Tibial nerve (tissue), 4 donors: Measurements from ENCODE around the gene FARP1. TPM values are rescaled to one million over a fixed set of nuclear protein-coding genes. Genes with fewer than 3 reads are reported as not detected.

Source experiments
- DNase-seq, 2 donors: peaks; one replicate each; pipeline ENCODE4 v3.0.0-alpha.2; 2019; ENCODE audit warnings: low spot score in 2 of 2
- H3K27ac ChIP-seq, 4 donors: fragments of 200-600 bp; sonication (generic) in 3 of 4; one replicate each; pipeline ENCODE4 v1.5.1; 2017 to 2019; ENCODE audit warnings: mild to moderate bottlenecking in 1 of 4
- H3K27me3 ChIP-seq, 2 donors: fragments of 200-600 bp; sonication (generic) in 1 of 2; one replicate each; pipeline versions ENCODE4 v1.5.1 to v1.6.0; 2017 to 2019
- H3K36me3 ChIP-seq, 3 donors: fragments of 200-600 bp; sonication (generic); one replicate each; pipeline ENCODE4 v1.5.1; 2018 to 2019
- H3K4me1 ChIP-seq, 4 donors: fragments of 200-600 bp; sonication (generic) in 3 of 4; one replicate each; pipeline ENCODE4 v1.5.1; 2017 to 2019
- H3K4me3 ChIP-seq, 4 donors: fragments of 200-600 bp; sonication (generic) in 3 of 4; one replicate each; pipeline ENCODE4 v1.5.1; 2017 to 2019; ENCODE audit warnings: mild to moderate bottlenecking in 1 of 4, moderate library complexity in 1 of 4
- H3K9me3 ChIP-seq, 4 donors: fragments of 200-600 bp; sonication (generic) in 3 of 4; one replicate each; pipeline ENCODE4 v1.5.1; 2017 to 2019
- EP300 ChIP-seq, 2 donors: sonication (generic); formaldehyde crosslinking; IDR thresholded peaks; one replicate each; pipeline ENCODE4 v1.6.1; 2017; ENCODE audit warnings: antibody characterized with exemption in 2 of 2, mild to moderate bottlenecking in 1 of 2
- POLR2A ChIP-seq, 2 donors: fragments of 450-650 bp; IDR thresholded peaks; one replicate each; pipeline ENCODE4 v1.6.1; 2017; ENCODE audit warnings: antibody characterized with exemption in 2 of 2, mild to moderate bottlenecking in 2 of 2, moderate library complexity in 2 of 2
- WGBS, 2 donors: methylation state at CpG; one replicate each; pipeline ENCODE4 v1.1.5; 2018; 5-methylcytosine and 5-hydroxymethylcytosine counted together
- total RNA-seq, 4 donors: library from RNA; depleted of rRNA; stranded (reverse); fragments of >200 nt; gene quantifications; one replicate each; pipeline ENCODE4 v1.1.0, GENCODE V29; 2016
- TF ChIP-seq, protein P1 (sequence below), 5 experiments: fragments of 200-600 bp in 3 of 5; fragments of 450-650 bp in 2 of 5; sonication (generic) in 3 of 5; IDR thresholded peaks; one replicate each; pipeline ENCODE4 v1.5.1; 2016 to 2019; ENCODE audit warnings: antibody characterized with exemption in 5 of 5, mild to moderate bottlenecking in 3 of 5, moderate library complexity in 2 of 5

Gene FARP1
- total RNA-seq, 4 donors from 2014 or later, result 21.4 to 28.5 (median 24.9) TPM

DNA sequence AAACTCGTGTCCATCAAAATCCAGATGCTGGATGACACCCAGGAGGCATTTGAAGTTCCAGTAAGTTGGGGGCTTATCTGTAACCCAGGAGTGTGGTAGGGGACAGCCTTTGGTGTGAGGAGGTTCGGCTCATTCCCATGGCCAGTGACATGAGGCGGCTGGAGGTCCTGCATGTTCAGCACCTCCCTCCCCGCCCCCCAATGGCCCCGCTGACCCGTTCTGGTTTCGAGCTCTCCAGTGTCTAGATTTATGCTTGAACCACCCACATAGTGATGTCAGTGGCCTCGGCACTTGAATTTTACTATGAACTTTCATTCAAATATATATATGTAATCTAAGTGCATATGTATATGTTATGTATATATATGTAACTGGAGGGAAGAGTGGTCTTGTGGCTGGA, 70.5 kb downstream of the FARP1 start:
- Histone ChIP-seq H3K36me3 (peaks cover 0 to 15% (median 0%) of the 10 kb centered on the region in 3 donors), H3K4me1 (peaks cover 0 to 9% (median 0%) of the 10 kb centered on the region in 4 donors), H3K27me3 (no peaks in the 10 kb centered on the region), H3K9me3 (no peaks in the 10 kb centered on the region), H3K27ac (no peak overlapping the region), H3K4me3 (no peak overlapping the region)
- WGBS, 2 donors, result 75 to 77% methylated on average over 8 of the region's 8 CpGs
- TF ChIP-seq EP300 (IDR thresholded peaks at IDR 0.05), result no peak
- TF ChIP-seq, protein P1, sequence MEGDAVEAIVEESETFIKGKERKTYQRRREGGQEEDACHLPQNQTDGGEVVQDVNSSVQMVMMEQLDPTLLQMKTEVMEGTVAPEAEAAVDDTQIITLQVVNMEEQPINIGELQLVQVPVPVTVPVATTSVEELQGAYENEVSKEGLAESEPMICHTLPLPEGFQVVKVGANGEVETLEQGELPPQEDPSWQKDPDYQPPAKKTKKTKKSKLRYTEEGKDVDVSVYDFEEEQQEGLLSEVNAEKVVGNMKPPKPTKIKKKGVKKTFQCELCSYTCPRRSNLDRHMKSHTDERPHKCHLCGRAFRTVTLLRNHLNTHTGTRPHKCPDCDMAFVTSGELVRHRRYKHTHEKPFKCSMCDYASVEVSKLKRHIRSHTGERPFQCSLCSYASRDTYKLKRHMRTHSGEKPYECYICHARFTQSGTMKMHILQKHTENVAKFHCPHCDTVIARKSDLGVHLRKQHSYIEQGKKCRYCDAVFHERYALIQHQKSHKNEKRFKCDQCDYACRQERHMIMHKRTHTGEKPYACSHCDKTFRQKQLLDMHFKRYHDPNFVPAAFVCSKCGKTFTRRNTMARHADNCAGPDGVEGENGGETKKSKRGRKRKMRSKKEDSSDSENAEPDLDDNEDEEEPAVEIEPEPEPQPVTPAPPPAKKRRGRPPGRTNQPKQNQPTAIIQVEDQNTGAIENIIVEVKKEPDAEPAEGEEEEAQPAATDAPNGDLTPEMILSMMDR (IDR thresholded peaks at IDR 0.05), result no peak
- TF ChIP-seq POLR2A (IDR thresholded peaks at IDR 0.05), result no peak
- DNase-seq, result no peak

DNA sequence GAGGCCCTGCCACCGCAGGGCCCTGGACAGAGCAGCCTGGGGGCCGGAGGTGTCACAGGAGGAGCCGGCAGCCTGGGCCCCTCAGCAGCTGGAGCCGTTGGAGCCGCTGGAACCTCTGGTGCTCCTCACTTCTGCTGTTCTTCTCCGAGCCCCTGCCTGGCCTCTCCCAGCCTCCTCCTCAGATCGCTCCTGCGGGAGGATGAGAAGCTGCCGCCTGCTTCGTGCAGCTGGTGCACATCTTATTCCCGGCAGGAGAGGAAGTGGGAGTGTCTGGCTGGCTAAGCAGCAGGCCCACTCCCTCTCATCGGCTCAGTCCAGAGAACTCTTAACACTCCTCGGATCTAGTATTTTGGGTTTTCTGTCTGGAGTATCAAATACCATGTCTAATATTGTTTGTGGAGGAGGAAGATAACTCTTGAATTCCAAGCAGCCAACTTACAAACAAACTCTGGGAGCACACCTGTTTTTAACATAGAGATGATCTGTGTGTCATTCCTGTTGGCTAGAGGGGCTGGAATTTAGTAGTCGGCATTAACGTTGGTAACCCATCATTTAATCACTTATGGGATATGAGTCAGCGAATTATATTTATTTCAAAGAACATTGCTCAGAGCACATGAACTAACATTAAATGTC, 71.2 kb downstream of the FARP1 start:
- Histone ChIP-seq H3K27ac (no peak overlapping the region), H3K4me3 (no peak overlapping the region), H3K4me1 (peaks cover 0 to 9% (median 0%) of the 10 kb centered on the region in 4 donors), H3K36me3 (peaks cover 0 to 15% (median 0%) of the 10 kb centered on the region in 3 donors), H3K9me3 (no peaks in the 10 kb centered on the region), H3K27me3 (no peaks in the 10 kb centered on the region)
- DNase-seq, result no peak
- TF ChIP-seq, protein P1 (IDR thresholded peaks at IDR 0.05), result no peak
- no peak for TF ChIP-seq EP300 (IDR thresholded peaks at IDR 0.05)
- TF ChIP-seq POLR2A (IDR thresholded peaks at IDR 0.05), result no peak
- WGBS, 2 donors, result 56 to 62% methylated on average over 15 to 16 of the region's 16 CpGs

DNA sequence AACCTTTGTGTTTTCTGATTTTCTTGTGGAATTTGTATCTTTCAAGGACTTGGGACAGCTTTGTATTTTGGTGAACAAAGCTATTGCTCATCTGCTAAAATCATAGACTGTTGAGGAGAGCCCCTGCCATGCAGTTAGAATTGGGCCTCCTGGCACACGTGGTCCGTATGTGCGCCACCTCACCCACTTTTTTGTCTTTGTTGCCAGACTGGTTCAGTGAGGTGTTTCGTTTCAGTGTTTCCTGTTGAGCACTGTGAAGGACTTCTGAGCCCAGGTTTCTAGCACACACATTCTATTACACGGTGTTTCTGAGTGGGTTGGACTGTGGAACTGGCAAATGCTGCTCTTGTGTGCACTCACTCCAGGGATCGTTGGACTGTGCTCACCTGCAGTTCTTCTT, 71.8 kb downstream of the FARP1 start:
- WGBS, 2 donors, result 85 to 89% methylated on average over 6 of the region's 6 CpGs
- H3K9me3 ChIP-seq, result no peaks in the 10 kb centered on the region
- H3K27me3 ChIP-seq, result no peaks in the 10 kb centered on the region
- no peak overlapping the region for H3K4me3 ChIP-seq
- no peak overlapping the region for H3K27ac ChIP-seq
- TF ChIP-seq, protein P1 (IDR thresholded peaks at IDR 0.05), result no peak
- no peak for TF ChIP-seq POLR2A (IDR thresholded peaks at IDR 0.05)
- TF ChIP-seq EP300 (IDR thresholded peaks at IDR 0.05), result no peak
- DNase-seq, result no peak
- peaks cover 0 to 15% (median 0%) of the 10 kb centered on the region in 3 donors for H3K36me3 ChIP-seq
- H3K4me1 ChIP-seq, result peaks cover 0 to 9% (median 0%) of the 10 kb centered on the region in 4 donors

DNA sequence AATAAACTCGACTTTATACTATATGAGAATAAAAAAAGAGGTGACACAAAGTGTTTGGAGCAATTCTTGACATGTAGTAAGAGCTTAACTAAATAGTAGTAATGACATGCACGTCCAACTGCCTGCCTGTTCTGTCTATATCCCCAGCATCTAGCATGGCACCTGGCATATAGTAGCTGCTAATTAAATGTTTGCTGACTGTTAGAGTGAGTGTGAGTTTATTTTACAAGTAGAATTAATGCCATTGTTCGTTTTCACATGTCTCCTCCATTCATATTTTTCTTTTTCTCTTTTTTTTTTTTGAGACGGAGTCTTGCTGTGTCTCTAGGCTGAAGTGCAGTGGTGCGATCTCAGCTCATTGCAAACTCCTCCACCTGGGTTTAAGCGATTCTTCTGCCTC, 72.6 kb downstream of the FARP1 start:
- no peak for DNase-seq
- TF ChIP-seq POLR2A (IDR thresholded peaks at IDR 0.05), result no peak
- TF ChIP-seq EP300 (IDR thresholded peaks at IDR 0.05), result no peak
- H3K27ac ChIP-seq, result no peak overlapping the region
- peaks cover 0 to 15% (median 0%) of the 10 kb centered on the region in 3 donors for H3K36me3 ChIP-seq
- no peaks in the 10 kb centered on the region for H3K9me3 ChIP-seq
- H3K4me1 ChIP-seq, result peaks cover 0 to 16% (median 0%) of the 10 kb centered on the region in 4 donors
- no peaks in the 10 kb centered on the region for H3K27me3 ChIP-seq
- WGBS, 2 donors, result 90 to 92% methylated on average over 6 of the region's 6 CpGs
- H3K4me3 ChIP-seq, result no peak overlapping the region

DNA sequence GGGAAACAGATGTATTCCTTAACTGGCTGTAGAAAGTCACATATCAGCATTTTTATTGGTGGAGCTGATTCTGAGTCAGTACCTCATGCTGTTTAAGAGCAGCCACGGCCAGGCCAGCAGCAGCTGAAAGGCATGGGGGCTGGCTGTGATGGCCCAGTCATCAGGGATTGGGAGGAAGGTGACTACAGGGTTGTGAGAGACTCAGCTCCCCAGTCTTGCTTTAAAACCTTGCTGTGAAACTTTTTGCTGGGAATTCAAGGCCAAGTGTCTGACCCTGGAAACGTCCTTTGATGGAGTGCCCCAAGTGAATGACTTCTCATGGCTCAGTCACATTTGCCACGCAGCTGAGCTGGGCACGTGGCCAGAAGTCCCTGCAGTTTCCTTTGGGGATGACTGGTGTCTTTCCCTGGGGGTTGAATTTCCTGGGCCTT, 73.3 kb downstream of the FARP1 start:
- Histone ChIP-seq H3K4me3 (no peak overlapping the region), H3K9me3 (no peaks in the 10 kb centered on the region), H3K36me3 (peaks cover 0 to 15% (median 0%) of the 10 kb centered on the region in 3 donors), H3K27me3 (no peaks in the 10 kb centered on the region), H3K4me1 (peaks cover 0 to 21% (median 0%) of the 10 kb centered on the region in 4 donors), H3K27ac (no peak overlapping the region)
- TF ChIP-seq POLR2A (IDR thresholded peaks at IDR 0.05), result no peak
- TF ChIP-seq, protein P1 (IDR thresholded peaks at IDR 0.05), result no peak
- no peak for TF ChIP-seq EP300 (IDR thresholded peaks at IDR 0.05)
- DNase-seq, result no peak
- 39 to 47% methylated on average over 4 of the region's 4 CpGs for WGBS, 2 donors
